ENCODE results near the gene USP31.
"Not testable (repeated sequence)": the region's sequence is repeated elsewhere in the genome, so short reads cannot be mapped to it uniquely, and the experiment has no call there.

Gene USP31

GRCh38 chr16:23158114-23158513 is 8.9 kb upstream of the USP31 start:
- no peak for DNase-seq

- DNase-seq = no peak
Measured at GRCh38 chr16:23156946-23157460, 7.8 kb upstream of the USP31 start.

GRCh38 chr16:23156110-23156509 is 6.9 kb upstream of the USP31 start:
- no peak for DNase-seq

- no peak for DNase-seq
Measured at GRCh38 chr16:23155445-23156049, 6.3 kb upstream of the USP31 start.

- DNase-seq = no peak
Measured at GRCh38 chr16:23152386-23153178, 3.3 kb upstream of the USP31 start.

GRCh38 chr16:23149993-23150364 is 727 bp upstream of the USP31 start:
- no peak for DNase-seq

- peak; percentile 42 to 61 for DNase-seq
Measured at GRCh38 chr16:23148513-23149266, 562 bp downstream of the USP31 start.

GRCh38 chr16:23148166-23148512 is 1.1 kb downstream of the USP31 start:
- DNase-seq = peak in 1 of 2 donors; percentile 1

- DNase-seq = no peak
Measured at GRCh38 chr16:23147666-23148065, 1.6 kb downstream of the USP31 start.

- no peak for DNase-seq
Measured at GRCh38 chr16:23146877-23147601, 2.2 kb downstream of the USP31 start.

GRCh38 chr16:23145608-23146007 is 3.6 kb downstream of the USP31 start:
- DNase-seq = no peak

- DNase-seq = no peak
Measured at GRCh38 chr16:23145186-23145585, 4.1 kb downstream of the USP31 start.

GRCh38 chr16:23144393-23144792 is 4.9 kb downstream of the USP31 start:
- not testable (repeated sequence) for DNase-seq

- DNase-seq = no peak
Measured at GRCh38 chr16:23143391-23143790, 5.9 kb downstream of the USP31 start.

GRCh38 chr16:23141959-23142740 is 7.1 kb downstream of the USP31 start:
- no peak for DNase-seq

GRCh38 chr16:23141500-23141899 is 7.8 kb downstream of the USP31 start:
- no peak for DNase-seq

- no peak for DNase-seq
Measured at GRCh38 chr16:23141033-23141432, 8.2 kb downstream of the USP31 start.

- no peak for DNase-seq
Measured at GRCh38 chr16:23140107-23140506, 9.1 kb downstream of the USP31 start.

- DNase-seq = no peak
Measured at GRCh38 chr16:23137818-23138217, 11.4 kb downstream of the USP31 start.

- DNase-seq = no peak
Measured at GRCh38 chr16:23137256-23137655, 12.0 kb downstream of the USP31 start.

GRCh38 chr16:23134274-23134673 is 15.0 kb downstream of the USP31 start:
- DNase-seq = no peak

GRCh38 chr16:23132775-23133463 is 16.3 kb downstream of the USP31 start:
- DNase-seq = no peak
